Testis (tissue), 2 donors: Measurements from ENCODE around the gene SWAP70.

Experiments used
- POLR2A ChIP-seq: fragments of 450-650 bp; IDR thresholded peaks from one replicate; pipeline ENCODE4 v1.6.1; 2017; ENCODE audit warnings: antibody characterized with exemption, mild to moderate bottlenecking, moderate library complexity
- TF ChIP-seq, protein P1 (sequence below), 3 experiments: fragments of 450-650 bp in 2 of 3; fragments of 200-600 bp in 1 of 3; sonication (generic) in 1 of 3; IDR thresholded peaks; one replicate each; pipeline ENCODE4 v1.5.1; 2016 to 2019; ENCODE audit warnings: antibody characterized with exemption in 3 of 3, mild to moderate bottlenecking in 2 of 3, moderate library complexity in 1 of 3

DNA sequence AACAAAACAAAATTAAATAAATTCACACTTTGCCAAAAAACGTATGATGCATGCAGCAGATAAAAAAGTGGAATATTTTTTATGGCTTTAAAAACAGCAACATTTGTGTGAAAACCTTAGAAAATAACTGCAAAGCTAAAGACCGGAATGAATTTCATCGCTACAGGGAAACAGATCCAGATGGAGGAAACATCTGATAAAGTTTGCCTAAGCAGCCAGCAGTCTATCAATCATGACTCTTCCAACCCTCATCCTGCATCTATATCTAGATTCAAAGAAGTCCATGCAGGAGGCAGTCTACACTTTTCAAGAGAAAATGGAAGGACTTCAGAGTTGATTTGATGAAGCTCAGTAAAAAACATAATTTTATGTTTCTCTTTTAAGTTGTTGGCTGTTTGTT, 126.8 kb downstream of the SWAP70 start:
- no peak for TF ChIP-seq POLR2A
- TF ChIP-seq, protein P1, sequence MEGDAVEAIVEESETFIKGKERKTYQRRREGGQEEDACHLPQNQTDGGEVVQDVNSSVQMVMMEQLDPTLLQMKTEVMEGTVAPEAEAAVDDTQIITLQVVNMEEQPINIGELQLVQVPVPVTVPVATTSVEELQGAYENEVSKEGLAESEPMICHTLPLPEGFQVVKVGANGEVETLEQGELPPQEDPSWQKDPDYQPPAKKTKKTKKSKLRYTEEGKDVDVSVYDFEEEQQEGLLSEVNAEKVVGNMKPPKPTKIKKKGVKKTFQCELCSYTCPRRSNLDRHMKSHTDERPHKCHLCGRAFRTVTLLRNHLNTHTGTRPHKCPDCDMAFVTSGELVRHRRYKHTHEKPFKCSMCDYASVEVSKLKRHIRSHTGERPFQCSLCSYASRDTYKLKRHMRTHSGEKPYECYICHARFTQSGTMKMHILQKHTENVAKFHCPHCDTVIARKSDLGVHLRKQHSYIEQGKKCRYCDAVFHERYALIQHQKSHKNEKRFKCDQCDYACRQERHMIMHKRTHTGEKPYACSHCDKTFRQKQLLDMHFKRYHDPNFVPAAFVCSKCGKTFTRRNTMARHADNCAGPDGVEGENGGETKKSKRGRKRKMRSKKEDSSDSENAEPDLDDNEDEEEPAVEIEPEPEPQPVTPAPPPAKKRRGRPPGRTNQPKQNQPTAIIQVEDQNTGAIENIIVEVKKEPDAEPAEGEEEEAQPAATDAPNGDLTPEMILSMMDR (IDR thresholded peaks at IDR 0.05): no peak
